Fibroblast of lung (primary cell): Measurements from ENCODE around the gene NME1. TPM values are rescaled to one million over a fixed set of nuclear protein-coding genes. Genes with fewer than 3 reads are reported as not detected.

Experiments used
- DNase-seq, 2 donors: peaks; one replicate each; pipeline versions ENCODE4 v3.0.0 to v3.0.0-alpha.2; 2010; ENCODE audit warnings: low read depth in 2 of 2
- H2AFZ ChIP-seq: 2 replicates; pipeline ENCODE4 v1.5.1; 2012; ENCODE audit warnings: low read length, control low read depth, inconsistent platforms
- H3K27ac ChIP-seq: 2 replicates; pipeline ENCODE4 v1.5.1; 2011; ENCODE audit warnings: low read length, control low read depth; ENCODE audit not compliant: insufficient read depth
- H3K27me3 ChIP-seq: 2 replicates; pipeline ENCODE4 v1.5.1; 2011; ENCODE audit warnings: mild to moderate bottlenecking, low read length; ENCODE audit not compliant: control insufficient read depth, insufficient read depth
- H3K36me3 ChIP-seq: 2 replicates; pipeline ENCODE4 v1.5.1; 2011; ENCODE audit warnings: low read length; ENCODE audit not compliant: control insufficient read depth, insufficient read depth
- H3K4me1 ChIP-seq: 2 replicates; pipeline ENCODE4 v1.5.1; 2011; ENCODE audit warnings: low read length; ENCODE audit not compliant: control insufficient read depth, insufficient read depth; ENCODE audit errors: extremely low read depth
- H3K4me2 ChIP-seq: 2 replicates; pipeline ENCODE4 v1.5.1; 2011; ENCODE audit warnings: low read length, control low read depth; ENCODE audit not compliant: insufficient read depth; ENCODE audit errors: extremely low read depth
- H3K4me3 ChIP-seq, 4 experiments: fragments of 200-600 bp in 1 of 4; sonication (generic) in 1 of 4; replicated peaks in 1 of 4; 2 replicates each; pipeline ENCODE4 v1.5.1; 2011 to 2016; ENCODE audit warnings: low read length in 4 of 4, low read depth in 3 of 4, mild to moderate bottlenecking in 3 of 4, control low read depth in 2 of 4, inconsistent platforms in 1 of 4, mixed read lengths in 1 of 4; ENCODE audit not compliant: insufficient read depth in 1 of 4; ENCODE audit errors: control extremely low read depth in 1 of 4
- H3K79me2 ChIP-seq: 2 replicates; pipeline ENCODE4 v1.5.1; 2012; ENCODE audit warnings: mild to moderate bottlenecking, low read length, inconsistent platforms; ENCODE audit not compliant: control insufficient read depth, insufficient read depth
- H3K9ac ChIP-seq: 2 replicates; pipeline ENCODE4 v1.5.1; 2011; ENCODE audit warnings: mild to moderate bottlenecking, low read length, control low read depth; ENCODE audit not compliant: insufficient read depth
- H3K9me3 ChIP-seq: 2 replicates; pipeline ENCODE4 v1.5.1; 2012; ENCODE audit warnings: low read depth, low read length; ENCODE audit not compliant: control insufficient read depth, insufficient read depth
- H4K20me1 ChIP-seq: 2 replicates; pipeline ENCODE4 v1.5.1; 2011; ENCODE audit warnings: low read length; ENCODE audit not compliant: control insufficient read depth, insufficient read depth; ENCODE audit errors: extremely low read depth
- EZH2 ChIP-seq: IDR thresholded peaks from 2 replicates; pipeline ENCODE4 v1.5.1; 2012; ENCODE audit warnings: low read length, control low read depth, mild to moderate bottlenecking; ENCODE audit errors: missing control alignments
- polyA plus RNA-seq, 2 donors: library from polyadenylated mRNA; depleted of rRNA in 1 of 2; stranded (reverse) in 1 of 2; unstranded in 1 of 2; fragments of >200 nt; gene quantifications; 2 replicates each; pipeline ENCODE4 v1.2.1, GENCODE V29; 2011 to 2012; ENCODE audit warnings: missing spikeins in 1 of 2
- total RNA-seq: library from RNA; depleted of rRNA; stranded (reverse); fragments of >200 nt; gene quantifications from 2 replicates; pipeline ENCODE4 v1.2.1, GENCODE V29; 2014
- TF ChIP-seq, protein P1 (sequence below), 2 donors: IDR thresholded peaks in 1 of 2; conservative IDR thresholded peaks in 1 of 2; 1 replicate in 1 of 2; 2 replicates in 1 of 2; pipeline ENCODE4 v1.5.1; 2011 to 2012; ENCODE audit warnings: low read length in 2 of 2, control low read depth in 1 of 2, inconsistent platforms in 1 of 2, low read depth in 1 of 2, mild to moderate bottlenecking in 1 of 2

The NME1 gene
- total and polyA plus RNA-seq, 2 donors (not counting 1 experiment from before 2014, with no cell fraction given) = 108 to 220 TPM

DNA sequence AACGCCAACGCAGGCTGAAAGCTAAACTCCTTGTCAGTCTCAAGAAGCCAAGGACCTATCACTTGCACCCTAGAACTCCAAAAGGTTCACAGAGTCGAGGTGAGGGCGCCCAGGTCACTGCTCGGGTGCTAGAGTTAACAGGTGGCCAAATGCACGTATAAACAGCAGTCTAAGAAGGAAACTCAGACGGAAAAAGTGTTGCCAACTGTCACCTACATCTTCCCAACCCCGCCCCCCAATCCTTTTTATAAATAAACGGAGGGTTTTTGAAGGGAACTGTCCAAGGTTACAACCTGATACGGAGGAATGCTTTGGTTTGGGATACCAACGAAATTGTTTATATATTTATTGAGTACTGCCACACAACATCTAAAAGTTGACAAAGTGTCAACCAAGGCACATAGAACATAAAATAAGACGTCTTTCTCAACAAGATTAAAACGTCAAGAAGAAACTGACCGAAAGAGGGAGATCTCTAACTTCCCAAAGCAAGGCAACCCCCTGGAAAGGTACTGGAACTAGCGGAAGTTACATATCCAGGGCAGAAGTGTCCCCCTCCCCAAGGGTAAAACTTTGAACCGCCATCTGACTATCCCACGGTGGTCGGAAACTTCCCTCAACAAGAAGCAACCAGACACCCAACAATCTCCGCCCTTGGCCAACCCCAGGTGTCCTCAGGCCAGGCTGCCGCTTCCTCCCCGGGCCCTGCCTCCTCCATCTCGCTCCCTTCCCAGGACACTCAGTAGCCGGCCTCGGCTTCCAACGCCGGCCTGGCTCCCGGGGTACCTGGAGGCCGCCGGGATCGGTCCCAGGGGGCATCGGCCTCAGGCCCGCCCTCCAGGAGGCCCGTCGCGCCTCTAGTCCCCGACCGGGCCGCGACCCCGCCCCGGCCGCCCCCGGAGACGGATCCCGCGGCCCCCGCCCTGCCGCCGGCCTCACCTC lies 33.7 kb upstream of the NME1 start:
- H3K4me3 ChIP-seq = peak overlapping the region; percentile 74 to 99 (median 92)
- peak; percentile 36 to 68 for DNase-seq
- peak overlapping the region; percentile 34 for H2AFZ ChIP-seq
- no peaks in the 10 kb centered on the region for H3K27me3 ChIP-seq
- peak overlapping the region; percentile 91 for H3K9ac ChIP-seq
- H3K79me2 ChIP-seq = peaks cover 53% of the 10 kb centered on the region
- H3K4me2 ChIP-seq = peak overlapping the region; percentile 95
- no peaks in the 10 kb centered on the region for H3K9me3 ChIP-seq
- H3K27ac ChIP-seq = peak overlapping the region; percentile 96
- TF ChIP-seq, protein P1, sequence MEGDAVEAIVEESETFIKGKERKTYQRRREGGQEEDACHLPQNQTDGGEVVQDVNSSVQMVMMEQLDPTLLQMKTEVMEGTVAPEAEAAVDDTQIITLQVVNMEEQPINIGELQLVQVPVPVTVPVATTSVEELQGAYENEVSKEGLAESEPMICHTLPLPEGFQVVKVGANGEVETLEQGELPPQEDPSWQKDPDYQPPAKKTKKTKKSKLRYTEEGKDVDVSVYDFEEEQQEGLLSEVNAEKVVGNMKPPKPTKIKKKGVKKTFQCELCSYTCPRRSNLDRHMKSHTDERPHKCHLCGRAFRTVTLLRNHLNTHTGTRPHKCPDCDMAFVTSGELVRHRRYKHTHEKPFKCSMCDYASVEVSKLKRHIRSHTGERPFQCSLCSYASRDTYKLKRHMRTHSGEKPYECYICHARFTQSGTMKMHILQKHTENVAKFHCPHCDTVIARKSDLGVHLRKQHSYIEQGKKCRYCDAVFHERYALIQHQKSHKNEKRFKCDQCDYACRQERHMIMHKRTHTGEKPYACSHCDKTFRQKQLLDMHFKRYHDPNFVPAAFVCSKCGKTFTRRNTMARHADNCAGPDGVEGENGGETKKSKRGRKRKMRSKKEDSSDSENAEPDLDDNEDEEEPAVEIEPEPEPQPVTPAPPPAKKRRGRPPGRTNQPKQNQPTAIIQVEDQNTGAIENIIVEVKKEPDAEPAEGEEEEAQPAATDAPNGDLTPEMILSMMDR (conservative IDR thresholded peaks at IDR 0.05 in 1 of 2, IDR thresholded peaks at IDR 0.05 in 1 of 2; ENCODE audit: low read depth in 1 of 2, low read length in 2 of 2) = peak; percentile 16 to 46
- TF ChIP-seq EZH2 = no peak
- no peaks in the 10 kb centered on the region for H3K36me3 ChIP-seq
- peaks cover 7% of the 10 kb centered on the region for H3K4me1 ChIP-seq
- no peaks in the 10 kb centered on the region for H4K20me1 ChIP-seq

DNA sequence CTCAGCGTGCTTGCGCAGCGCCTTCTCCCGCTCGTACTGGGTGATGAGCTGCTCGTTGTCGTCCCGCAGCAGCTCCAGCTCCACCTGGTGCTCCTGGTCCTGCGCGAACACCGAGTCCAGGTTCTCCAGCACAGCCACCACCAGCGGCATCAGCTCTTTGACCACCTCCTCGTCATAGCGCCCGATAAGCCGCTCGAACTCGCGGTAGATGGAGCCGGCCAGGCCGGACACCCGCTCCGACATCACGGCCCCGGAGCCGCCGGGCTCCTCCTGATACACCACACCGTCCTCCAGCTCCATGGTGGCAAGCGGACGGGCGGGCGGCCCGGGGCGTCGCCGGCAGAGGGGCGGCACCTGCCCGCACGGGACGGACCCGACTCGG lies 33.0 kb upstream of the NME1 start:
- no peak overlapping the region for H3K4me2 ChIP-seq
- H3K27me3 ChIP-seq = no peaks in the 10 kb centered on the region
- peak overlapping the region; percentile 96 for H3K27ac ChIP-seq
- peak overlapping the region; percentile 74 to 99 (median 92) for H3K4me3 ChIP-seq
- H3K36me3 ChIP-seq = no peaks in the 10 kb centered on the region
- H3K4me1 ChIP-seq = peaks cover 7% of the 10 kb centered on the region
- peaks cover 48% of the 10 kb centered on the region for H3K79me2 ChIP-seq
- peak overlapping the region; percentile 91 for H3K9ac ChIP-seq
- TF ChIP-seq, protein P1 (conservative IDR thresholded peaks at IDR 0.05 in 1 of 2, IDR thresholded peaks at IDR 0.05 in 1 of 2; ENCODE audit: low read depth in 1 of 2, low read length in 2 of 2) = no peak
- no peak for TF ChIP-seq EZH2
- DNase-seq = peak; percentile 37 to 42
- no peaks in the 10 kb centered on the region for H4K20me1 ChIP-seq
- H3K9me3 ChIP-seq = no peaks in the 10 kb centered on the region
- peak overlapping the region; percentile 75 for H2AFZ ChIP-seq

DNA sequence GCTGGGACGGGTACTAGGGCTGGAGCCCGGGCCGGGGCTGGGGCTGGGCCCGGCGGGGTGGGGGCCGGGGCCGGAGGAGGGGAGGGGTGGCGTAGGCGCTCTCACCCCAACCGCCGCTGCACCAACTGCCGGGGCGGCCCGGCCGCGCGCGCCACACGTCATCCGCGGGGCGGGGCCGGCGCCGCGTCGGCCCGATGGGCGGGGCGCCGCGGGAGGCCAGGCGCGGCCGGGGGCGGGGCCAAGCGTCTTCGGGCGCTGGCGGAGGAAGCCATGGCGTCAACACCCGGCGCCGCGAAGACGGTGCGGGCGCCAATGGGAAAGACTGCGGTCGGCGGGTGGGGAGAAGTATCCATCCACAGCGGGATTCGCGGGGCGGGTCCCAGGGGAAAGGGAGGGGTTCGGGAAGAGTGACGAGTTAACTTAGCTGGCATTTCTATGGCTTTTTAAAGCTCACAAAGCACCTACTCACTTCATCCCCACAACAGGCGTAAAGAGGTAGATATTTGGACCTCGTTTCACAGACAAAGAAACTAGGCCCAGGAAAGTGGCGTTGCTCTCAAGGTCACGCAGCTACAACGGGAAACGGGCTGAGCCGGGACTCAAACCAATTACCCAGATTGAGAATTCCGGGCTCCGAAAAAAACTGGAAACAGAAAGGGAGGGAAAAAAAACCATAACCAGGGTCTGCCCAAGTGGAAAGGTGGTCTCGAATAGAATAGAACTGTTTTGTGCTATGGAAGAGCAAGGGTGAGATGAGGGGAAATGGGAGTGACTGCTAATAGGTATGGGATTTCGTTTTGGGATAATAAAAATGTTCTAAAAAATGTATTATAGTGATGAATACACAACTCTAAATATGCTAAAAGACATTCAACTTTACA lies 32.4 kb upstream of the NME1 start, which contains the start of gene SPAG9:
Gene SPAG9 (minus strand): TSS at position 130 of the 881 bp plus-strand sequence. CDS start 212 bp downstream, outside the sequence.
- H3K9me3 ChIP-seq = no peaks in the 10 kb centered on the region
- H3K4me2 ChIP-seq = peak within 1 kb of the TSS; percentile 95
- peak; percentile 95 to 96 for DNase-seq
- H3K27me3 ChIP-seq = no peaks in the 10 kb centered on the region
- H3K4me3 ChIP-seq = peak within 1 kb of the TSS; percentile 79 to 99 (median 92)
- H3K36me3 ChIP-seq = no peaks in the 10 kb centered on the region
- peak within 1 kb of the TSS; percentile 91 for H3K9ac ChIP-seq
- no peaks in the 10 kb centered on the region for H4K20me1 ChIP-seq
- H3K79me2 ChIP-seq = peaks cover 42% of the 10 kb centered on the region
- peak within 1 kb of the TSS; percentile 88 for H2AFZ ChIP-seq
- peaks cover 7% of the 10 kb centered on the region for H3K4me1 ChIP-seq
- TF ChIP-seq, protein P1 (conservative IDR thresholded peaks at IDR 0.05 in 1 of 2, IDR thresholded peaks at IDR 0.05 in 1 of 2; ENCODE audit: low read depth in 1 of 2, low read length in 2 of 2) = no peak
- TF ChIP-seq EZH2 = no peak
- peak within 1 kb of the TSS; percentile 98 for H3K27ac ChIP-seq
